HG02943 (cell line): Measurements from ENCODE around the gene ME3.

Source experiments
- ATAC-seq: cut with Tn5 transposase; IDR thresholded peaks from one replicate; pipeline ENCODE4 v1.9.1; 2021; ENCODE audit warnings: mild to moderate bottlenecking, low read depth, moderate library complexity; ENCODE audit not compliant: unreplicated experiment

The ME3 gene

DNA sequence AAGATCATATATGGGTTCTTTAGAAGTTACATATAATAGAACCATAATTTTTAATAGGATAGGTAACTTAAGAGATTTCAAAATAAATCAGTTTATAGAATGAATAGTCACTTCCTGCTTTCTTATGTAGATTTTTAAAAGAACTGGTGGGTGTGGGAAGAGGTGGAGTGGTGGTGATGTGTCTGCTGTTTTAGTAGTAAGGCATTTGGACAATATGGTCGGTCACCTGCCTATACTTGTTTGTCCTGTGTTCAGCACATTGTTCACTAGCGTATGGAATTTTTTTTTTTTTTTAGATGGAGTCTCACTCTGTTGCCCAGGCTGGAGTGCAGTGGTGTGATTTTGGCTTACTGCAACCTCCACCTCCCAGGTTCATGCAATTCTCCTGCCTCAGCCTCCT is 258.4 kb downstream of the ME3 start:
- no peak for ATAC-seq

DNA sequence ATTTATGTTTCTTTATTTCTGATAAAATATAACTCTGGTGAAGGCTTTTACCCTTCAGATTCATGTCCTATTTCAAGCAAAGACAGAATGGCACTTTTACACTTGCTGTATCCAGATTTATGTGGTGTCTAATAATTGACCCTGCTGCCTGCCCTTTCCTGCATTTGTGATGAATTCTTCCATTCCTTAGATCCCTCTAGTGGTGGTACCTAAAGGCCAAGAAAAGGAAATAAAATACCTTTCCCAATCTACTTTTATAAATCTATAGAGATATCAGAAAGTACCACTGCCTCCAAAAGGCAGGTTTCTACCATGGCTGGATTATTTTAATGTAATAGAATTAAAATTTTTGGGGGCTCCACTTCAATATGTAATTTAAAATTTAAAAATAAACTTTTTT is 263.6 kb downstream of the ME3 start:
- ATAC-seq = no peak

DNA sequence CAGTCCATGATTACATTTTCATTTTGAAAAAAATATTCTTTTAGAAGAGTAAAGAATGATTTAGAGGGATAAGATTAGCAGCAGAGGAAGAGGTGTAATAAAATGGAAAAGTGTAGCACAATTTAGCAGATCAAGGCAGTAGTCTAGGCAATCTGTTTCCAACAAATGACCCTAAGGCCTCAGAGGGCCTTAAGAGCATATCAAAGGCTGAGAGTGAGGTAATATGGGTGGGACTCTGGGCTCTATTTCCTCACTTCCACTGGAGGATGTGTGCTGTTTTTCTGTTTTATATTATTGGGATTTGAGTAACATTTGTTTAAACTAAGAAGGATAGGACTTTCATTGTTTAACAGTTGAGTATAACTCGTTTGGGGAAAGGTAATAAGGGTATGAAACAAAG is 269.0 kb downstream of the ME3 start:
- ATAC-seq = no peak

DNA sequence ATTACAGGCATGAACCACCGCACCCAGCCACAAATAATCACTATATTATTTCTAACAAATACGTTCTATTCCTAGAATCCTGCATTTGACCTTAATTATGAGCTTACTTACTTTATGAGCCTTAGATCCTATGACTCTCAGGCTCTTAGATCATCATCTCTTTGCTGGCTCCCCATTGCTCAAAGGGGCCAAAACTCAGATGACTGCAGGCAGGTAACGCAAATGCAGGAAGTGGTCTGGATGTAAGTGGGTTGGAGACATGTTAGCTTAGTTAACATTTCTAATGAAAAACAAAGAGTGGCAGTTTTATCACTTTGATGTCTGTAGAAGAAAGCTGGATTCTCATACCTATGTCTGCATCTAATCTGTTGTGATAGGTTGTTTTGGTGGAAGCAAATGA is 274.3 kb downstream of the ME3 start:
- ATAC-seq = no peak

DNA sequence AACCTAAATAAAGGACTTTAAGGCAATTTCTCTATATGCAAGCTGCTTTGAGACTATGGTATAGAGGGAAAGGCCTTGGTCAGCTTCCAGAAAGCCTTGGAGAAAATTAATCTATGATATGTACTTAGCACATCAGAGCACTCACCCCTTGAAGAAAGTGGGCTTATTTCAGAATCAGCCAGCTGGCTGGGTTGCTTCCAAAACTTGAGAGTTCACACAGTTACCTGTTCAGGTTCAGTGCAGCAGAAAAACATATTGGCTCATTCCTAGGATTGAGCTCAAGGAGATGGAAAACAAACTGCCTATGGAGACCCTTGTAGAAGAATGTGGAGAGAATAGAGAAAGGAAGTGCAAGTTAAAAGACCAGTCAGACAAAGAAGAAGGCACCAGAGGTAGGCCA is 275.1 kb downstream of the ME3 start:
- no peak for ATAC-seq

DNA sequence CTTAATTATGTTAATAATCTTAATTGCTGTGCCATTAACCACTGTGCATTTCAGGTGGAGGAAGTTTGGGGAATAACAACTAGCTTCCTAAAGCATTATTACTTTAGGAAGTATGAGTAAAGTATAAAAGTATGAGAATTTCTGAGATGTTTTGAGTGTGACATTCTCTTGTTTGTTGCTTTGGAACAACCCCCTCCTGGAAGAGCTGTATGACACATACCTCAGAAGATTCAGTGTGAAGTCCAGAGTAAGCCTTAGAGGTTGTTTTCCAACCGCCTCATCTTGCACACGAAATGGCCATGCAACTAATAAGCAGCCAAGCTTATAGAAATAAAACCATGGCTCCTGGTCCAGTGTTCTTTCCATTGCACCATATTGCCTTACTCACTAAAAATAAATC is 276.0 kb downstream of the ME3 start:
- no peak for ATAC-seq

DNA sequence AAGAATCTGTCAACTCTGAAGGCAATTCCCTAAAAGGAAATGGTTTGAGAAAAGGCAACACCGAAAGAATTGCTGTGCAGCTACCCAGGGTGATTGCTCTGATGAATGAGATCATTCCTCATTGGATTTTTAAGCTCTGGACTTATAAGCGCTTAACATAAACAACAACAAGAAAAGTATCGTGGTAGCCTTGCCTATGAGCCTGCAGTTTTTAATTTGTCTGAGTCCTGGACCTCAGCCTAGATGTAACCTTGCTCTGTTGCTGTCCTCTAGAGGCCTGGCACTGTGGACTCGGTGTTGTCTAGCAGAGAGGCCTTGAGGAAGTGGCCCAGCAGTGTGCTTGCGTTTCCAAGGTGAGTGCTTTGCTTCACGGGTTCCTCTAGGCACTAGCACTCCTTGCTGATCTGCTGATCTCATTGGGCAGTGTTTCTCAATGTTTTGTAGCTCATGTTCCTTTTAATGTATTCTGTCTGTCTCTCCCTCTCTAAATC is 277.3 kb downstream of the ME3 start:
- ATAC-seq = no peak
